ENCODE results near the gene TSR3.

The TSR3 gene

GRCh38 chr16:1395444-1396031 lies 43.9 kb upstream of the TSR3 start:
- TF ChIP-seq MAX (IDR thresholded peaks at IDR 0.05; ENCODE audit: low read depth, low read length) = no peak
- no peak for TF ChIP-seq MYC (IDR thresholded peaks at IDR 0.05; ENCODE audit: low read depth, low read length)
- no peak for TF ChIP-seq POLR2A (IDR thresholded peaks at IDR 0.05; ENCODE audit: extremely low read depth, insufficient read length)
- no peak for TF ChIP-seq CTCF (IDR thresholded peaks at IDR 0.05; ENCODE audit: low read depth, low read length)
- H3K4me3 ChIP-seq (ENCODE audit: low read depth, low read length) = no peak overlapping the region
- DNase-seq (ENCODE audit: low read depth) = no peak

- DNase-seq (ENCODE audit: low read depth) = no peak
- TF ChIP-seq POLR2A (IDR thresholded peaks at IDR 0.05; ENCODE audit: extremely low read depth, insufficient read length) (no peak), MAX (IDR thresholded peaks at IDR 0.05; ENCODE audit: low read depth, low read length) (no peak), MYC (IDR thresholded peaks at IDR 0.05; ENCODE audit: low read depth, low read length) (no peak), CTCF (IDR thresholded peaks at IDR 0.05; ENCODE audit: low read depth, low read length) (no peak)
- no peak overlapping the region for H3K4me3 ChIP-seq (ENCODE audit: low read depth, low read length)
These were observed 42.8 kb upstream of the TSR3 start for GRCh38 chr16:1394367-1394951.

GRCh38 chr16:1393613-1394176 lies 42.0 kb upstream of the TSR3 start:
- TF ChIP-seq MYC (IDR thresholded peaks at IDR 0.05; ENCODE audit: low read depth, low read length) (no peak), CTCF (IDR thresholded peaks at IDR 0.05; ENCODE audit: low read depth, low read length) (no peak), POLR2A (IDR thresholded peaks at IDR 0.05; ENCODE audit: extremely low read depth, insufficient read length) (no peak), MAX (IDR thresholded peaks at IDR 0.05; ENCODE audit: low read depth, low read length) (no peak)
- DNase-seq (ENCODE audit: low read depth) = no peak
- no peak overlapping the region for H3K4me3 ChIP-seq (ENCODE audit: low read depth, low read length)

GRCh38 chr16:1392826-1393225 lies 41.1 kb upstream of the TSR3 start:
- no peak overlapping the region for H3K4me3 ChIP-seq (ENCODE audit: low read depth, low read length)
- no peak for DNase-seq (ENCODE audit: low read depth)
- TF ChIP-seq MAX (IDR thresholded peaks at IDR 0.05; ENCODE audit: low read depth, low read length) = no peak
- TF ChIP-seq MYC (IDR thresholded peaks at IDR 0.05; ENCODE audit: low read depth, low read length) = no peak
- TF ChIP-seq CTCF (IDR thresholded peaks at IDR 0.05; ENCODE audit: low read depth, low read length) = no peak
- no peak for TF ChIP-seq POLR2A (IDR thresholded peaks at IDR 0.05; ENCODE audit: extremely low read depth, insufficient read length)

- TF ChIP-seq MYC (IDR thresholded peaks at IDR 0.05; ENCODE audit: low read depth, low read length) = no peak
- DNase-seq (ENCODE audit: low read depth) = no peak
- H3K4me3 ChIP-seq (ENCODE audit: low read depth, low read length) = no peak overlapping the region
These were observed 38.6 kb upstream of the TSR3 start for GRCh38 chr16:1390239-1390779.

- no peak for DNase-seq (ENCODE audit: low read depth)
- no peak for TF ChIP-seq MAX (IDR thresholded peaks at IDR 0.05; ENCODE audit: low read depth, low read length)
- no peak for TF ChIP-seq CTCF (IDR thresholded peaks at IDR 0.05; ENCODE audit: low read depth, low read length)
- TF ChIP-seq MYC (IDR thresholded peaks at IDR 0.05; ENCODE audit: low read depth, low read length) = no peak
- no peak for TF ChIP-seq POLR2A (IDR thresholded peaks at IDR 0.05; ENCODE audit: extremely low read depth, insufficient read length)
- no peak overlapping the region for H3K4me3 ChIP-seq (ENCODE audit: low read depth, low read length)
These were observed 38.1 kb upstream of the TSR3 start for GRCh38 chr16:1389762-1390161.

All from NB4 (cell line).